ENCODE data around the gene RAB22A. TPM values are rescaled to one million over a fixed set of nuclear protein-coding genes. Genes with fewer than 3 reads are reported as not detected.
A peak's percentile ranks its signal among the peaks of the same experiment; 100 is the strongest.

Gene RAB22A
- total RNA-seq, 2 donors from 2014 or later, result 11.8 to 15.8 TPM

GRCh38 chr20:58389324-58389967 lies 79.9 kb downstream of the RAB22A start:
- DNase-seq (ENCODE audit: low spot score in 2 of 2) (peak; percentile 31 to 69), ATAC-seq (peak; percentile 36 to 55)
- H3K9me3 Mint-ChIP-seq, result peaks cover 0 to 8% of the 10 kb centered on the region in 2 donors
- H3K36me3 Mint-ChIP-seq, result peaks cover 19 to 46% of the 10 kb centered on the region in 2 donors
- peak overlapping the region; percentile 94 to 95 for H3K27ac Mint-ChIP-seq

- ATAC-seq (no peak), DNase-seq (ENCODE audit: low spot score in 2 of 2) (no peak)
- Mint-ChIP-seq H3K36me3 (peaks cover 19 to 50% of the 10 kb centered on the region in 2 donors), H3K27ac (peak overlapping the region; percentile 94 to 95), H3K9me3 (peaks cover 0 to 8% of the 10 kb centered on the region in 2 donors)
Measured at GRCh38 chr20:58389968-58390658, 80.6 kb downstream of the RAB22A start.

- DNase-seq (ENCODE audit: low spot score in 2 of 2) (no peak), ATAC-seq (no peak)
- peaks cover 19 to 50% of the 10 kb centered on the region in 2 donors for H3K36me3 Mint-ChIP-seq
- H3K9me3 Mint-ChIP-seq, result peaks cover 0 to 8% of the 10 kb centered on the region in 2 donors
- peak overlapping the region; percentile 94 to 95 for H3K27ac Mint-ChIP-seq
Measured at GRCh38 chr20:58390659-58391035, 81.1 kb downstream of the RAB22A start.

GRCh38 chr20:58392286-58392685 lies 82.8 kb downstream of the RAB22A start:
- no peak for ATAC-seq
- H3K9me3 Mint-ChIP-seq, result peaks cover 0 to 8% of the 10 kb centered on the region in 2 donors

GRCh38 chr20:58393299-58393698 lies 83.8 kb downstream of the RAB22A start:
- H3K9me3 Mint-ChIP-seq, result peaks cover 0 to 8% of the 10 kb centered on the region in 2 donors
- H3K36me3 Mint-ChIP-seq, result peaks cover 19 to 67% of the 10 kb centered on the region in 2 donors
- H3K27ac Mint-ChIP-seq, result peak overlapping the region in 1 of 2 donors; percentile 14
- ATAC-seq (no peak), DNase-seq (ENCODE audit: low spot score in 2 of 2) (no peak)

More at GRCh38 chr20:58392286-58392685, 82.8 kb downstream of the RAB22A start:
- DNase-seq (ENCODE audit: low spot score in 2 of 2), result no peak
- H3K36me3 Mint-ChIP-seq, result peaks cover 19 to 60% of the 10 kb centered on the region in 2 donors
- H3K27ac Mint-ChIP-seq, result peak overlapping the region in 1 of 2 donors; percentile 31

GRCh38 chr20:58394801-58395200 lies 85.3 kb downstream of the RAB22A start:
- H3K27ac Mint-ChIP-seq, result no peak overlapping the region
- H3K9me3 Mint-ChIP-seq, result peaks cover 0 to 7% of the 10 kb centered on the region in 2 donors
- no peak for DNase-seq (ENCODE audit: low spot score in 2 of 2)
- peaks cover 16 to 71% of the 10 kb centered on the region in 2 donors for H3K36me3 Mint-ChIP-seq
- no peak for ATAC-seq

- Mint-ChIP-seq H3K36me3 (peaks cover 8 to 63% of the 10 kb centered on the region in 2 donors), H3K27ac (no peak overlapping the region), H3K9me3 (no peaks in the 10 kb centered on the region)
- ATAC-seq (no peak), DNase-seq (ENCODE audit: low spot score in 2 of 2) (no peak)
Measured at GRCh38 chr20:58395604-58396003, 86.1 kb downstream of the RAB22A start.

GRCh38 chr20:58397429-58397828 lies 87.9 kb downstream of the RAB22A start:
- peaks cover 0 to 45% of the 10 kb centered on the region in 2 donors for H3K36me3 Mint-ChIP-seq
- H3K9me3 Mint-ChIP-seq, result no peaks in the 10 kb centered on the region
- DNase-seq (ENCODE audit: low spot score in 2 of 2) (no peak), ATAC-seq (no peak)
- H3K27ac Mint-ChIP-seq, result no peak overlapping the region

GRCh38 chr20:58398254-58398653 lies 88.7 kb downstream of the RAB22A start:
- H3K36me3 Mint-ChIP-seq, result peaks cover 0 to 37% of the 10 kb centered on the region in 2 donors
- no peaks in the 10 kb centered on the region for H3K9me3 Mint-ChIP-seq
- DNase-seq (ENCODE audit: low spot score in 2 of 2), result no peak
- peak overlapping the region; percentile 24 to 44 for H3K27ac Mint-ChIP-seq
- ATAC-seq, result peak in 1 of 2 donors; percentile 72

- peaks cover 0 to 23% of the 10 kb centered on the region in 2 donors for H3K36me3 Mint-ChIP-seq
- no peak overlapping the region for H3K27ac Mint-ChIP-seq
- ATAC-seq (no peak), DNase-seq (ENCODE audit: low spot score in 2 of 2) (no peak)
- H3K9me3 Mint-ChIP-seq, result no peaks in the 10 kb centered on the region
Measured at GRCh38 chr20:58399926-58400325, 90.4 kb downstream of the RAB22A start.

GRCh38 chr20:58401162-58401561 lies 91.6 kb downstream of the RAB22A start:
- H3K36me3 Mint-ChIP-seq, result peaks cover 0 to 23% of the 10 kb centered on the region in 2 donors
- no peak overlapping the region for H3K27ac Mint-ChIP-seq
- ATAC-seq (peak; percentile 49 to 52), DNase-seq (ENCODE audit: low spot score in 2 of 2) (no peak)
- H3K9me3 Mint-ChIP-seq, result no peaks in the 10 kb centered on the region

- Mint-ChIP-seq H3K36me3 (peaks cover 0 to 13% of the 10 kb centered on the region in 2 donors), H3K27ac (no peak overlapping the region), H3K9me3 (no peaks in the 10 kb centered on the region)
- peak; percentile 29 to 70 for ATAC-seq
- no peak for DNase-seq (ENCODE audit: low spot score in 2 of 2)
Measured at GRCh38 chr20:58402305-58402704, 92.8 kb downstream of the RAB22A start.

- H3K36me3 Mint-ChIP-seq, result peaks cover 0 to 12% of the 10 kb centered on the region in 2 donors
- DNase-seq (ENCODE audit: low spot score in 2 of 2), result no peak
- H3K27ac Mint-ChIP-seq, result no peak overlapping the region
- ATAC-seq, result peak in 1 of 2 donors; percentile 21
- H3K9me3 Mint-ChIP-seq, result no peaks in the 10 kb centered on the region
Measured at GRCh38 chr20:58402827-58403226, 93.3 kb downstream of the RAB22A start.

GRCh38 chr20:58403272-58403671 lies 93.8 kb downstream of the RAB22A start:
- no peak overlapping the region for H3K27ac Mint-ChIP-seq
- DNase-seq (ENCODE audit: low spot score in 2 of 2) (no peak), ATAC-seq (no peak)
- H3K9me3 Mint-ChIP-seq, result no peaks in the 10 kb centered on the region
- peaks cover 0 to 7% of the 10 kb centered on the region in 2 donors for H3K36me3 Mint-ChIP-seq

GRCh38 chr20:58405504-58406291 lies 96.2 kb downstream of the RAB22A start:
- no peak overlapping the region for H3K27ac Mint-ChIP-seq
- no peak for DNase-seq (ENCODE audit: low spot score in 2 of 2)
- H3K36me3 Mint-ChIP-seq, result peaks cover 0 to 6% of the 10 kb centered on the region in 2 donors
- H3K9me3 Mint-ChIP-seq, result no peaks in the 10 kb centered on the region
- ATAC-seq, result no peak

- ATAC-seq (peak in 1 of 2 donors; percentile 30), DNase-seq (ENCODE audit: low spot score in 2 of 2) (no peak)
- peaks cover 0 to 6% of the 10 kb centered on the region in 2 donors for H3K36me3 Mint-ChIP-seq
- no peaks in the 10 kb centered on the region for H3K9me3 Mint-ChIP-seq
- no peak overlapping the region for H3K27ac Mint-ChIP-seq
Measured at GRCh38 chr20:58406422-58407001, 97.0 kb downstream of the RAB22A start.
